IMR-90 (cell line): ENCODE data around the gene AGT. TPM values are rescaled to one million over a fixed set of nuclear protein-coding genes. Genes with fewer than 3 reads are reported as not detected.

Experiments used
- ATAC-seq: fragments of 200-7000 bp; cut with Tn5 transposase; 2 replicates; pipeline ENCODE4 v1.9.1; 2020; ENCODE audit warnings: low read depth, mild to moderate bottlenecking, moderate library complexity
- BruUV-seq: library from RNA; stranded (reverse); fragments of 400-500 nt; replicated peaks from 2 replicates; lab custom pipeline; 2021; lab: Mats Ljungman, UMichigan
- CTCF ChIA-PET: fragments of 300-600 bp; formaldehyde crosslinking; extraction: SDS; loops from one replicate; lab custom pipeline; 2021; ENCODE audit warnings: antibody characterized with exemption; lab: Yijun Ruan, JAX
- POLR2A ChIA-PET: fragments of 300-600 bp; sonication (Branson Sonifier 250); formaldehyde crosslinking; loops from one replicate; lab custom pipeline; 2022; ENCODE audit warnings: antibody characterized with exemption; ENCODE audit not compliant: unreplicated experiment; lab: Charles Lee
- DNase-seq: peaks from one replicate; pipeline ENCODE4 v3.0.0; 2013
- H2AFZ ChIP-seq: replicated peaks from 2 replicates; pipeline ENCODE3; 2013; ENCODE audit warnings: low read length, mild to moderate bottlenecking; ENCODE audit not compliant: poor library complexity
- H2AK5ac ChIP-seq: 2 replicates; pipeline ENCODE4 v1.6.1; 2013; ENCODE audit warnings: low read depth, low read length, inconsistent platforms
- H2AK9ac ChIP-seq: replicated peaks from 2 replicates; pipeline ENCODE3; 2013; ENCODE audit warnings: mild to moderate bottlenecking, low read depth, low read length, moderate library complexity; ENCODE audit not compliant: poor library complexity
- H2BK120ac ChIP-seq: 2 replicates; pipeline ENCODE4 v1.6.1; 2013; ENCODE audit warnings: low read depth, low read length, inconsistent platforms
- H2BK15ac ChIP-seq: 3 replicates; pipeline ENCODE4 v1.6.1; 2013; ENCODE audit warnings: low read depth, low read length, inconsistent platforms
- H2BK20ac ChIP-seq: 2 replicates; pipeline ENCODE4 v1.6.1; 2013; ENCODE audit warnings: low read depth, mild to moderate bottlenecking, inconsistent platforms, low read length, moderate library complexity
- H2BK5ac ChIP-seq: 2 replicates; pipeline ENCODE4 v1.6.1; 2013; ENCODE audit warnings: mild to moderate bottlenecking, low read depth, low read length, inconsistent platforms; ENCODE audit not compliant: poor library complexity, severe bottlenecking
- H3K14ac ChIP-seq: replicated peaks from 2 replicates; pipeline ENCODE4 v1.6.1; 2013; ENCODE audit warnings: low read depth, low read length, inconsistent platforms
- H3K18ac ChIP-seq: 2 replicates; pipeline ENCODE4 v1.6.1; 2013; ENCODE audit warnings: low read depth, low read length, control low read depth
- H3K23ac ChIP-seq: 2 replicates; pipeline ENCODE4 v1.6.1; 2013; ENCODE audit warnings: low read depth, low read length, inconsistent platforms
- H3K27ac ChIP-seq: 2 replicates; pipeline ENCODE4 v1.5.1; 2013; ENCODE audit warnings: mild to moderate bottlenecking, control low read depth, low read length; ENCODE audit not compliant: insufficient read depth
- H3K27me3 ChIP-seq: 2 replicates; pipeline ENCODE4 v1.6.1; 2013; ENCODE audit warnings: low read length; ENCODE audit not compliant: control insufficient read depth, insufficient read depth
- H3K36me3 ChIP-seq: 2 replicates; pipeline ENCODE4 v1.6.1; 2013; ENCODE audit warnings: low read length, mixed read lengths; ENCODE audit not compliant: control insufficient read depth, insufficient read depth
- H3K4ac ChIP-seq: 2 replicates; pipeline ENCODE4 v1.6.1; 2013; ENCODE audit warnings: low read depth, low read length, inconsistent platforms
- H3K4me1 ChIP-seq: 2 replicates; pipeline ENCODE4 v1.6.1; 2013; ENCODE audit warnings: low read length, mixed read lengths; ENCODE audit not compliant: control insufficient read depth, insufficient read depth
- H3K4me2 ChIP-seq: 2 replicates; pipeline ENCODE4 v1.6.1; 2013; ENCODE audit warnings: low read depth, mild to moderate bottlenecking, control low read depth, low read length, moderate library complexity
- H3K4me3 ChIP-seq: 2 replicates; pipeline ENCODE4 v1.5.1; 2013; ENCODE audit warnings: low read depth, mild to moderate bottlenecking, control low read depth, low read length, moderate library complexity; ENCODE audit not compliant: insufficient read depth
- H3K56ac ChIP-seq: 2 replicates; pipeline ENCODE4 v1.6.1; 2013; ENCODE audit warnings: low read length, inconsistent platforms; ENCODE audit not compliant: insufficient read depth; ENCODE audit errors: extremely low read depth
- H3K79me1 ChIP-seq, 2 experiments: 2 replicates each; pipeline ENCODE4 v1.6.1; 2013; ENCODE audit warnings: low read length in 2 of 2, inconsistent platforms in 1 of 2, low read depth in 1 of 2
- H3K9ac ChIP-seq: 2 replicates; pipeline ENCODE4 v1.6.1; 2013; ENCODE audit warnings: low read depth, low read length, control low read depth
- H3K9me1 ChIP-seq: 2 replicates; pipeline ENCODE4 v1.6.1; 2013; ENCODE audit warnings: low read length, inconsistent platforms; ENCODE audit not compliant: insufficient read depth
- H3K9me3 ChIP-seq: 2 replicates; pipeline ENCODE4 v1.6.1; 2013; ENCODE audit warnings: low read length; ENCODE audit not compliant: control insufficient read depth, insufficient read depth
- H4K20me1 ChIP-seq: 2 replicates; pipeline ENCODE4 v1.6.1; 2013; ENCODE audit warnings: low read length, inconsistent platforms; ENCODE audit not compliant: insufficient read depth
- H4K5ac ChIP-seq: 2 replicates; pipeline ENCODE4 v1.6.1; 2013; ENCODE audit warnings: mild to moderate bottlenecking, low read depth, low read length, control low read depth
- H4K8ac ChIP-seq, 2 experiments: 2 replicates each; pipeline ENCODE4 v1.6.1; 2013; ENCODE audit warnings: low read depth in 2 of 2, low read length in 2 of 2, control low read depth in 1 of 2, inconsistent platforms in 1 of 2
- H4K91ac ChIP-seq: 2 replicates; pipeline ENCODE4 v1.6.1; 2013; ENCODE audit warnings: low read depth, low read length, inconsistent platforms; ENCODE audit not compliant: insufficient read depth
- BHLHE40 ChIP-seq: fragments of 150-350 bp; IDR thresholded peaks from 2 replicates; pipeline ENCODE4 v1.6.1; 2016; ENCODE audit warnings: mild to moderate bottlenecking, low read depth, low read length
- MAZ ChIP-seq: IDR thresholded peaks from 2 replicates; pipeline ENCODE4 v1.6.1; 2012; ENCODE audit warnings: low read depth, mild to moderate bottlenecking, low read length, improper control_type of control experiment, moderate library complexity, borderline replicate concordance
- MXI1 ChIP-seq: IDR thresholded peaks from 2 replicates; pipeline ENCODE4 v1.6.1; 2012; ENCODE audit warnings: low read depth, mild to moderate bottlenecking, low read length, moderate library complexity, borderline replicate concordance
- NFE2L2 ChIP-seq: fragments of 150-350 bp; IDR thresholded peaks from 2 replicates; pipeline ENCODE4 v1.6.1; 2016; ENCODE audit warnings: low read depth, mild to moderate bottlenecking, low read length
- POLR2A ChIP-seq: IDR thresholded peaks from 2 replicates; pipeline ENCODE4 v1.6.1; 2012; ENCODE audit warnings: mild to moderate bottlenecking, low read depth, low read length
- RCOR1 ChIP-seq: IDR thresholded peaks from 2 replicates; pipeline ENCODE4 v1.6.1; 2012; ENCODE audit warnings: mild to moderate bottlenecking, low read length, improper control_type of control experiment; ENCODE audit not compliant: insufficient replicate concordance
- SMC3 ChIP-seq: fragments of 150-350 bp; IDR thresholded peaks from 2 replicates; pipeline ENCODE4 v1.6.1; 2016; ENCODE audit warnings: low read depth, mild to moderate bottlenecking, antibody characterized with exemption, low read length, moderate library complexity
- WGBS, 2 experiments: methylation state at CpG; one replicate each; pipeline versions ENCODE4 v1.1.5 to v1.1.7; 2013; ENCODE audit warnings: missing lambda C conversion rate in 2 of 2; ENCODE audit not compliant: insufficient read length in 1 of 2; ENCODE audit errors: extremely low coverage in 2 of 2; 5-methylcytosine and 5-hydroxymethylcytosine counted together
- dilution Hi-C: fragments of 300-500 bp; cut with HindIII; formaldehyde crosslinking; loops from one replicate; pipeline ENCODE4 v1.14.3; 2018; ENCODE audit warnings: low sequenced_read_pairs; ENCODE audit not compliant: unreplicated experiment
- in situ Hi-C: fragments of 300-500 bp; cut with MboI; formaldehyde crosslinking; loops from 3 replicates; pipeline ENCODE4 v1.14.3; 2019; ENCODE audit warnings: low sequenced_read_pairs, inconsistent platforms, mixed read lengths
- intact Hi-C: fragments of 100-400 bp; cut with micrococcal nuclease; formaldehyde crosslinking; loops from 2 replicates; pipeline ENCODE4 v1.10.0; 2022
- polyA plus RNA-seq, 3 experiments: library from polyadenylated mRNA; depleted of rRNA; stranded (reverse); fragments of >200 nt; gene quantifications; 2 replicates each; pipeline ENCODE4 v1.2.3, GENCODE V29; 2012; ENCODE audit warnings: low replicate concordance in 1 of 3
- total RNA-seq: library from RNA; depleted of rRNA; stranded (reverse); fragments of >200 nt; gene quantifications from 2 replicates; pipeline ENCODE4 v1.2.3, GENCODE V29; 2012
- TF ChIP-seq, protein P1 (sequence below): fragments of 150-350 bp; IDR thresholded peaks from 2 replicates; pipeline ENCODE4 v1.6.1; 2016; ENCODE audit warnings: low read depth, mild to moderate bottlenecking, low read length, moderate library complexity, borderline replicate concordance
- TF ChIP-seq, protein P2 (sequence below): conservative IDR thresholded peaks from 2 replicates; pipeline ENCODE4 v1.5.1; 2012; ENCODE audit warnings: mild to moderate bottlenecking, low read depth, low read length, improper control_type of control experiment

The AGT gene
- total and polyA plus RNA-seq, 2 of the 4 experiments (the other 2 are of a cell fraction): 0.18 to 0.34 TPM

DNA sequence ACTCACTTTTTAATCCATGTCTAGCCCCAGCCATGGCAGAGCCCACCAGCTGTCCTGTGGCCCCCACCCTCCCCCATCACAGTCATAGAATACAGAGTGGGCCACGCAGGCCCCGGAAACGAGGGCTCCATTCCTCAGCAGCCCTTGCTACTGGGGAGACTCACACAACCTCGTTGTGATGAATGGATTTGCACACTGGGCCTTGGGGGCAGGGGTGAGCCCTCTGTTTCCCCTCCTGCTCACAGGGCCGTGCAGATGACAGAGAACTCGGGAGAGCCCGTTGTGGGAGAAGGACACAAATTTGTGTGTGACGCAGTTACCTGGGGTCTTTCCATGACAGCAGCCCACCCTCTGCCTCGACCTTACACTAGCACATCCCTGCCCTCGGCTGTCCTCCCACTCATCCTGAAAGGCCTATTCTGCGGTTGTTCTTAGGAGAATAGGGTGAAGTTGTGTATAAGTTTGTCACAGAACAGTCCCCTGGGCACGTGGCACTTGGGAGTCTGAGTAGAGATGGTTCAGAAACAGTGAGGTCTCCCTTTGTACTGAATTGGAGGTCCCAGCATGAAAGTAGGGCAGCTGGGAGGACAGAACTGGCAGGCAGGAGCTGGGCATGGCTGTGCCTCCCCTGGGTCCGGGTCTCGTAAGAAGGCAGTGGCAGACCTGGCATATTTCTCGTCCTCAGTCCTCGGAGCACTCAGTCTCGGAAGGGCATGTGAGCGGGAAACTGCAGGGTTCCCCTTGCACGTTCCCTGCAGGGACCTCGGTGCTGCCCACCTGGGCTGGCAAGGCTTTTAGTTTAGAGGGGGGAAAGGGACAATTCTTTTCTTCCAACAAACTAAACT, 6.8 kb downstream of the AGT start (continued):
- no peak for TF ChIP-seq RCOR1

DNA sequence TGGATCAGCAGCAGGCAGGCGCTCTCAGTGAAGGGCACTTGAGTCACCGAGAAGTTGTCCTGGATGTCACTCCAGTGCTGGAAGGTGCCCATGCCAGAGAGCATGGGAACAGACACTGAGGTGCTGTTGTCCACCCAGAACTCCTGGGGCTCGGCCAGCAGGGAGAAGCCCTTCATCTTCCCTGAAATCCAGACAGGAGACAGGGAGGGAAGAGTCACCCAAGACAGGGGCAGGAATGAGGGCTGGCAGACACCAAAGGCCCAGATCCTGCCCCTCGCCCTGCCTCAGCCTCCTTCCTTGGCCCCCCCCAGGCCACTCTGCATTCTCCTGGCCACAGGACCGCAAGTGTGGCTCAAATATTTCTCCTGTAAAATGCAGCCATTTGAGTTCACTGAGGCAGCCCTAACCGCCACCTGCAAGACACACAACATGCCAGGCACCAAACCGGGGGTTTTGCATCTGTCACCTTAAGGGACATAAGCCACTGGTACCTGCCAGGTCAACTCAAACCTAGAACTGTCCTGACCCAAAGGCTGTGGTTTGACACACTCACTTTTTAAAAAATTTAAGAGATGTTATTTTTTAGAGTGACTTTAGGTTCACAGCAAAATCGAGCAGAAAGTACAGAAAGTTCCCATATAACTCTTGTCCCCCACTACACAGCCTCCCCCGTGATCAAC, 7.8 kb downstream of the AGT start:
- DNase-seq (no peak), ATAC-seq (no peak)
- no peak overlapping the region for H2AK9ac ChIP-seq
- H2BK15ac ChIP-seq: no peak overlapping the region
- BruUV-seq: no TSS peak
- H4K91ac ChIP-seq: no peak overlapping the region
- intact Hi-C loops: no loop called here
- no peaks in the 10 kb centered on the region for H3K9me1 ChIP-seq
- 66% methylated on average over 3 of the region's 9 CpGs; no CpG with 5 or more reads in 1 of the 2 experiments for WGBS, 2 experiments
- no peak overlapping the region for H4K5ac ChIP-seq
- H3K9me3 ChIP-seq: no peaks in the 10 kb centered on the region
- H3K23ac ChIP-seq: no peak overlapping the region
- H3K27ac ChIP-seq: no peak overlapping the region
- H2BK20ac ChIP-seq: no peak overlapping the region
- H4K8ac ChIP-seq: no peak overlapping the region
- POLR2A ChIA-PET: no interaction called here
- H3K27me3 ChIP-seq: peaks cover 6% of the 10 kb centered on the region
- H3K4me3 ChIP-seq: no peak overlapping the region
- no peak overlapping the region for H3K18ac ChIP-seq
- CTCF ChIA-PET: no interaction called here
- in situ Hi-C loops: no loop called here
- H3K79me1 ChIP-seq: no peaks in the 10 kb centered on the region
- no peak for TF ChIP-seq RCOR1
- TF ChIP-seq, protein P1, sequence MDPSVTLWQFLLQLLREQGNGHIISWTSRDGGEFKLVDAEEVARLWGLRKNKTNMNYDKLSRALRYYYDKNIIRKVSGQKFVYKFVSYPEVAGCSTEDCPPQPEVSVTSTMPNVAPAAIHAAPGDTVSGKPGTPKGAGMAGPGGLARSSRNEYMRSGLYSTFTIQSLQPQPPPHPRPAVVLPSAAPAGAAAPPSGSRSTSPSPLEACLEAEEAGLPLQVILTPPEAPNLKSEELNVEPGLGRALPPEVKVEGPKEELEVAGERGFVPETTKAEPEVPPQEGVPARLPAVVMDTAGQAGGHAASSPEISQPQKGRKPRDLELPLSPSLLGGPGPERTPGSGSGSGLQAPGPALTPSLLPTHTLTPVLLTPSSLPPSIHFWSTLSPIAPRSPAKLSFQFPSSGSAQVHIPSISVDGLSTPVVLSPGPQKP: no peak
- no peak for TF ChIP-seq MAZ
- TF ChIP-seq POLR2A: no peak
- no peak for TF ChIP-seq BHLHE40
- no peak for TF ChIP-seq NFE2L2
- no peak for TF ChIP-seq MXI1
- TF ChIP-seq, protein P2, sequence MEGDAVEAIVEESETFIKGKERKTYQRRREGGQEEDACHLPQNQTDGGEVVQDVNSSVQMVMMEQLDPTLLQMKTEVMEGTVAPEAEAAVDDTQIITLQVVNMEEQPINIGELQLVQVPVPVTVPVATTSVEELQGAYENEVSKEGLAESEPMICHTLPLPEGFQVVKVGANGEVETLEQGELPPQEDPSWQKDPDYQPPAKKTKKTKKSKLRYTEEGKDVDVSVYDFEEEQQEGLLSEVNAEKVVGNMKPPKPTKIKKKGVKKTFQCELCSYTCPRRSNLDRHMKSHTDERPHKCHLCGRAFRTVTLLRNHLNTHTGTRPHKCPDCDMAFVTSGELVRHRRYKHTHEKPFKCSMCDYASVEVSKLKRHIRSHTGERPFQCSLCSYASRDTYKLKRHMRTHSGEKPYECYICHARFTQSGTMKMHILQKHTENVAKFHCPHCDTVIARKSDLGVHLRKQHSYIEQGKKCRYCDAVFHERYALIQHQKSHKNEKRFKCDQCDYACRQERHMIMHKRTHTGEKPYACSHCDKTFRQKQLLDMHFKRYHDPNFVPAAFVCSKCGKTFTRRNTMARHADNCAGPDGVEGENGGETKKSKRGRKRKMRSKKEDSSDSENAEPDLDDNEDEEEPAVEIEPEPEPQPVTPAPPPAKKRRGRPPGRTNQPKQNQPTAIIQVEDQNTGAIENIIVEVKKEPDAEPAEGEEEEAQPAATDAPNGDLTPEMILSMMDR: no peak
- TF ChIP-seq SMC3: no peak
- no peak overlapping the region for H2AK5ac ChIP-seq
- H2AFZ ChIP-seq: no peak overlapping the region
- H3K9ac ChIP-seq: no peak overlapping the region
- H3K36me3 ChIP-seq: no peaks in the 10 kb centered on the region
- no peak overlapping the region for H2BK5ac ChIP-seq
- H3K4me1 ChIP-seq: no peaks in the 10 kb centered on the region
- dilution Hi-C loops: no loop called here
- no peaks in the 10 kb centered on the region for H4K20me1 ChIP-seq
- no peak overlapping the region for H3K4me2 ChIP-seq
- H3K14ac ChIP-seq: no peak overlapping the region
- no peak overlapping the region for H3K56ac ChIP-seq
- H2BK120ac ChIP-seq: no peak overlapping the region
- H3K4ac ChIP-seq: no peak overlapping the region
